K562 (cell line): ENCODE results near the gene GLTP. TPM values are rescaled to one million over a fixed set of nuclear protein-coding genes. Genes with fewer than 3 reads are reported as not detected.

ENCODE experiments used
- ATAC-seq: fragments of 200-7000 bp; cut with Tn5 transposase; 3 replicates; pipeline ENCODE4 v1.9.1; 2020; ENCODE audit warnings: moderate library complexity
- BruUV-seq: library from RNA; stranded (reverse); fragments of 400-500 nt; replicated peaks from 2 replicates; lab custom pipeline; 2021; lab: Mats Ljungman, UMichigan
- CTCF ChIA-PET: fragments of 300-600 bp; formaldehyde crosslinking; extraction: SDS; loops from one replicate; lab custom pipeline; 2021; ENCODE audit warnings: low intra/inter-chr PET ratio; lab: Yijun Ruan, JAX
- POLR2A ChIA-PET: fragments of 300-600, 350-650 bp; sonication (Branson Sonifier 250); formaldehyde crosslinking; extraction: SDS; loops from one replicate; lab custom pipeline; 2021; ENCODE audit warnings: antibody characterized with exemption, inconsistent platforms; lab: Yijun Ruan, JAX
- DNase-seq, 4 experiments: peaks; one replicate each; pipeline versions ENCODE4 v3.0.0 to v3.0.0-alpha.2; 2011 to 2018; ENCODE audit warnings: low spot score in 3 of 4, mixed read lengths in 3 of 4; ENCODE audit errors: extremely low read depth in 1 of 4
- FAIRE-seq: peaks from 2 replicates; lab custom pipeline; 2011; peaks lifted over from hg19 to GRCh38; lab: Jason Lieb, UNC
- H2AFZ ChIP-seq: 2 replicates; pipeline ENCODE4 v1.6.0; 2011; ENCODE audit warnings: low read depth, low read length, control low read depth, inconsistent platforms
- H3K27ac ChIP-seq: fragments of 200-600 bp; 3 replicates; pipeline ENCODE4 v1.8.0; 2011; ENCODE audit warnings: low read depth, mild to moderate bottlenecking, control low read depth, inconsistent platforms, low read length, moderate library complexity, mixed read lengths; ENCODE audit errors: extremely low read depth
- H3K27me3 ChIP-seq, 2 experiments: fragments of 300-600 bp in 1 of 2; 2 replicates in 1 of 2; 3 replicates in 1 of 2; pipeline versions ENCODE4 v1.6.0 to v1.8.0; 2011; ENCODE audit warnings: inconsistent platforms in 2 of 2, low read length in 2 of 2, mild to moderate bottlenecking in 1 of 2, mixed read lengths in 1 of 2, moderate library complexity in 1 of 2; ENCODE audit not compliant: control insufficient read depth in 2 of 2, insufficient read depth in 2 of 2
- H3K36me3 ChIP-seq: fragments of 300-600 bp; 3 replicates; pipeline ENCODE4 v1.8.0; 2011; ENCODE audit warnings: mild to moderate bottlenecking, low read length, inconsistent platforms; ENCODE audit not compliant: control insufficient read depth, insufficient read depth
- H3K4me1 ChIP-seq, 2 experiments: fragments of 200-600 bp in 1 of 2; replicated peaks in 1 of 2; 2 replicates in 1 of 2; 3 replicates in 1 of 2; pipeline versions ENCODE4 v1.5.1 to v1.8.0; 2011; ENCODE audit warnings: inconsistent platforms in 2 of 2, low read length in 2 of 2, mild to moderate bottlenecking in 1 of 2, mixed read lengths in 1 of 2, moderate library complexity in 1 of 2; ENCODE audit not compliant: control insufficient read depth in 2 of 2, insufficient read depth in 2 of 2
- H3K4me2 ChIP-seq: 2 replicates; pipeline ENCODE4 v1.6.1; 2011; ENCODE audit warnings: low read length, control low read depth, inconsistent platforms, mixed read lengths; ENCODE audit not compliant: insufficient read depth
- H3K4me3 ChIP-seq: fragments of 200-600 bp; sonication (generic), shearing (Covaris generic); 2 replicates; pipeline ENCODE4 v1.5.1; 2016; ENCODE audit warnings: control low read depth, inconsistent platforms
- H3K79me2 ChIP-seq: fragments of 200-600 bp; 3 replicates; pipeline ENCODE4 v1.8.0; 2011; ENCODE audit warnings: low read length, inconsistent platforms; ENCODE audit not compliant: control insufficient read depth, insufficient read depth
- H3K9ac ChIP-seq, 2 experiments: 2 replicates each; pipeline versions ENCODE4 v1.6.0 to v1.6.1; 2011; ENCODE audit warnings: low read depth in 2 of 2, low read length in 2 of 2, control low read depth in 1 of 2, inconsistent platforms in 1 of 2, mild to moderate bottlenecking in 1 of 2, mixed read lengths in 1 of 2; ENCODE audit not compliant: insufficient read depth in 1 of 2
- H3K9me1 ChIP-seq: one replicate; pipeline ENCODE4 v1.6.0; 2011; ENCODE audit warnings: inconsistent platforms, mild to moderate bottlenecking, low read length, moderate library complexity; ENCODE audit not compliant: control insufficient read depth, insufficient read depth
- H3K9me3 ChIP-seq: replicated peaks from 2 replicates; pipeline ENCODE4 v1.5.1; 2011; ENCODE audit warnings: low read depth, low read length, inconsistent platforms; ENCODE audit not compliant: control insufficient read depth, insufficient read depth
- H4K20me1 ChIP-seq: replicated peaks from 2 replicates; pipeline ENCODE4 v1.6.1; 2011; ENCODE audit warnings: low read length, inconsistent platforms, mixed read lengths; ENCODE audit not compliant: control insufficient read depth, insufficient read depth
- ELF1 ChIP-seq: fragments of 200-800 bp; sonication (Bioruptor generic); IDR thresholded peaks from 2 replicates; pipeline ENCODE4 v1.6.1; 2016; ENCODE audit warnings: missing genetic modification characterization, missing compliant biosample characterization
- HMBOX1 ChIP-seq: sonication (generic); IDR thresholded peaks from 2 replicates; pipeline ENCODE4 v1.6.1; 2016
- HNRNPK ChIP-seq: fragments of 200-400 bp; formaldehyde crosslinking; IDR thresholded peaks from one replicate; pipeline ENCODE4 v1.6.1; 2018; ENCODE audit warnings: mild to moderate bottlenecking, low read depth, low read length; ENCODE audit not compliant: poor library complexity, severe bottlenecking
- LARP7 ChIP-seq: fragments of 450-650 bp; IDR thresholded peaks from 2 replicates; pipeline ENCODE4 v1.6.1; 2016
- SPI1 ChIP-seq: IDR thresholded peaks from 2 replicates; pipeline ENCODE4 v1.6.1; 2011; ENCODE audit warnings: low read depth, low read length, control low read depth, borderline replicate concordance
- ZNF75A ChIP-seq: fragments of 450-650 bp; formaldehyde crosslinking; IDR thresholded peaks from 2 replicates; pipeline ENCODE4 v1.4.0; 2020; ENCODE audit warnings: mild to moderate bottlenecking
- ZSCAN29 ChIP-seq: fragments of 450-650 bp; IDR thresholded peaks from 2 replicates; pipeline ENCODE4 v1.6.1; 2017
- WGBS: fragments of 100-300 bp; shearing (Covaris generic); methylation state at CpG from one replicate; pipeline ENCODE4 v1.1.6; 2016; ENCODE audit warnings: low coverage, mixed read lengths; ENCODE audit not compliant: insufficient coverage; ENCODE audit errors: missing lambda C conversion rate; 5-methylcytosine and 5-hydroxymethylcytosine counted together
- in situ Hi-C: fragments of 300-500 bp; cut with MboI; formaldehyde crosslinking; loops from 4 replicates; pipeline ENCODE4 v1.15.0; 2018; ENCODE audit warnings: inconsistent platforms, mixed read lengths
- intact Hi-C: fragments of 100-400 bp; cut with micrococcal nuclease; formaldehyde crosslinking; loops from 2 replicates; pipeline ENCODE4 v1.14.2; 2022
- polyA plus RNA-seq, 8 experiments: library from polyadenylated mRNA; depleted of rRNA in 4 of 8; stranded (reverse) in 5 of 8; unstranded in 3 of 8; fragments of >200 nt; fragmentation: Nextera tagmentation in 2 of 8; fragmentation: Illumina TruSeq in 1 of 8; extraction: Ambion mirVana in 2 of 8; extraction: Trizol in 1 of 8; gene quantifications; 2 replicates each; pipeline versions ENCODE4 v1.2.1 to v1.2.3, GENCODE V29; 2011 to 2014; ENCODE audit warnings: inconsistent platforms in 1 of 8, missing spikeins in 1 of 8
- total RNA-seq, 7 experiments: library from RNA; depleted of rRNA in 6 of 7; stranded (reverse); fragments of >200 nt in 6 of 7; fragmentation: Illumina TruSeq in 2 of 7; extraction: Trizol in 2 of 7; gene quantifications; 2 replicates each; pipeline versions ENCODE4 v1.2.1 to v1.2.3, GENCODE V29; 2011 to 2021; ENCODE audit warnings: low replicate concordance in 1 of 7

The GLTP gene
- total and polyA plus RNA-seq, 9 of the 15 experiments (the other 6 are each of a cell fraction or from before 2014, with no cell fraction given), result 4.4 to 8.3 (median 6.1) TPM

DNA sequence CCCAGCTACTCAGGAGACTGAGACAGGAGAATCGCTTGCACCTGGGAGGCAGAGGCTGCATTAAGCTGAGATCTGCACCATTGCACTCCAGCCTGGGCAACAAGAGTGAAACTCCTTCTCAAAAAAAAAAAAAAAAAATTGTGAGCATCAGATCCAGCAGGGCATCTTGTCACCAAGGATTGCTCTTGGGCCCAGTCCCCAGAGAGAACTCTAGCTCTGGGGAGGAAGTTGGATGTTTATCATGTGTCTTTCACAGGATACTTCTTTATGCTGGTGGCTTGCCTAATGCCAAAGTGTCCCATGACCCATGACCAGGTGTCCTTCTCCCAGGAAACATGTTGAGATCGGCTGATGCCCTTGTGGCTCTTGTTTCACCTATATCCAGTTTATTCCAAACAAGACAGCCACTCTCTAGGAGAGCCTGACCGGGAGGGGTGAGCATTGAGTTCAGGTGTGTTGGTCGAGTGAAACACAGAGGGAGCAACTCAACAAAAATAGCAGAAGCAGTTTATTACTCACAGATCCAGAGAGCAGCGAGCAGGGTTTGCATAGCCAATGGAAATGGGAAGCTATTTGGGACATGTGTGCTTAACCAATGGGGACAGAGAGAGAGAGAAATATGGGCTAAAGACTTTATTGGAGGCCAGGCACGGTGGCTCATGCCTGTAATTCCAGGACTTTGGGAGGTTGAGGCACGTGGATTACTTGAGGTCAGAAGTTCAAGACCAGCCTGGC lies 13.1 kb upstream of the GLTP start:
- no peak overlapping the region for H3K9ac ChIP-seq
- no peaks in the 10 kb centered on the region for H3K79me2 ChIP-seq
- intact Hi-C loops, result no loop called here
- DNase-seq (no peak), ATAC-seq (no peak), FAIRE-seq (no peak)
- peaks cover 4 to 20% of the 10 kb centered on the region in 2 experiments for H3K27me3 ChIP-seq
- H2AFZ ChIP-seq, result no peak overlapping the region
- WGBS, result 2% methylated on average over 7 of the region's 7 CpGs
- TF ChIP-seq LARP7, result no peak
- TF ChIP-seq SPI1, result peak; percentile 37; the same call in 1 of the 2 replicates
- ChIA-PET CTCF (no interaction called here), POLR2A (no interaction called here)
- no peaks in the 10 kb centered on the region for H3K9me1 ChIP-seq
- H3K9me3 ChIP-seq, result no peaks in the 10 kb centered on the region
- no TSS peak for BruUV-seq
- no peaks in the 10 kb centered on the region for H3K36me3 ChIP-seq
- H3K4me2 ChIP-seq, result no peak overlapping the region
- no peak overlapping the region for H3K27ac ChIP-seq
- H3K4me3 ChIP-seq, result no peak overlapping the region
- in situ Hi-C loops, result no loop called here
- no peaks in the 10 kb centered on the region for H4K20me1 ChIP-seq
- peaks cover 0 to 3% of the 10 kb centered on the region in 2 experiments; a peak in 1 of 5 replicates for H3K4me1 ChIP-seq

- TF ChIP-seq ZSCAN29 (no peak), ELF1 (tag) (no peak), HNRNPK (no peak), ZNF75A (CRISPR knock-in tag) (no peak), HMBOX1 (no peak)
- Histone ChIP-seq H3K4me3 (no peak overlapping the region), H3K36me3 (no peaks in the 10 kb centered on the region), H3K4me2 (no peak overlapping the region), H4K20me1 (no peaks in the 10 kb centered on the region), H3K27me3 (peaks cover 4 to 20% of the 10 kb centered on the region in 2 experiments), H3K4me1 (peaks cover 0 to 9% of the 10 kb centered on the region in 2 experiments; a peak in 2 of 5 replicates), H3K9ac (no peak overlapping the region), H3K9me1 (no peaks in the 10 kb centered on the region), H3K27ac (no peak overlapping the region), H2AFZ (no peak overlapping the region), H3K9me3 (no peaks in the 10 kb centered on the region), H3K79me2 (no peaks in the 10 kb centered on the region)
- DNase-seq (no peak), ATAC-seq (no peak), FAIRE-seq (peak; percentile 44)
- WGBS, result 13% methylated on average over 4 of the region's 4 CpGs
- CTCF ChIA-PET, result no interaction called here
- BruUV-seq, result no TSS peak
- intact Hi-C loops, result no loop called here
- in situ Hi-C loops, result no loop called here
- POLR2A ChIA-PET, result interaction anchor here (1.5 kb wide), 1 partner anchor 33 kb away, joined by 3 read pairs; no protein-coding TSS in a partner anchor
Measured at GRCh38 chr12:109892748-109893147, 12.4 kb upstream of the GLTP start.
